Measurements from ENCODE around the gene IPO13.

The IPO13 gene

GRCh38 chr1:44013949-44014348, 67.2 kb downstream of the IPO13 start:
- DNase-seq, result no peak

- peak; percentile 24 for DNase-seq
Observed at GRCh38 chr1:44014365-44015104, 67.8 kb downstream of the IPO13 start.

GRCh38 chr1:44015206-44015605, 68.5 kb downstream of the IPO13 start:
- no peak for DNase-seq

GRCh38 chr1:44016041-44016889, 69.5 kb downstream of the IPO13 start:
- DNase-seq, result peak; percentile 57

GRCh38 chr1:44016890-44017400, 70.2 kb downstream of the IPO13 start:
- DNase-seq, result peak; percentile 55
